ENCODE measurements around the gene SLC8B1.

SLC8B1 gene

DNA sequence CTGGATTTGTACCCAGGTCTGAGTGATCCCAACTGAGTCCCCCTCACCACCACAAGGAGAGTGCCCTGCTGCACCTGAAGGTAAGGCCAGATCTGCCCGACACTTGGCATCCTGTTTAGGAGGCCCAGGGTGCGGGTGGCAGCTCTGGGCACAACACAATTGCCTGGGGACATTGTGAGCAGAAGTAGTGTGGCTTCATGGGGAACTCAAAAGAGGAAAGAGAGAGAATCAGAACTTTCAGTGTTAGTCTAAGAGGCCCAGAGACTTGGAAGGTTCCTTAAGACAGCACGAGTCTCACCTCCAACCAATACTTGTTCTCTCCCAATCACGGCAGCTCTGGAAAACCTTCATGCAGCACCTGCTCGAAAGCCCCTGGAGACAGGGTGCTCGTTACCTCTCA lies 6.6 kb upstream of the SLC8B1 start:
- no peaks in the 10 kb centered on the region for H3K27me3 ChIP-seq (ENCODE audit: insufficient read depth, low read depth, severe bottlenecking)
- H3K9me3 ChIP-seq (ENCODE audit: severe bottlenecking), result no peaks in the 10 kb centered on the region
- no peak overlapping the region for H3K27ac ChIP-seq
- no peak overlapping the region for H3K4me3 ChIP-seq (ENCODE audit: low read depth, low read length)
- no peaks in the 10 kb centered on the region for H3K36me3 ChIP-seq
- DNase-seq, result no peak
- TF ChIP-seq, protein P1, sequence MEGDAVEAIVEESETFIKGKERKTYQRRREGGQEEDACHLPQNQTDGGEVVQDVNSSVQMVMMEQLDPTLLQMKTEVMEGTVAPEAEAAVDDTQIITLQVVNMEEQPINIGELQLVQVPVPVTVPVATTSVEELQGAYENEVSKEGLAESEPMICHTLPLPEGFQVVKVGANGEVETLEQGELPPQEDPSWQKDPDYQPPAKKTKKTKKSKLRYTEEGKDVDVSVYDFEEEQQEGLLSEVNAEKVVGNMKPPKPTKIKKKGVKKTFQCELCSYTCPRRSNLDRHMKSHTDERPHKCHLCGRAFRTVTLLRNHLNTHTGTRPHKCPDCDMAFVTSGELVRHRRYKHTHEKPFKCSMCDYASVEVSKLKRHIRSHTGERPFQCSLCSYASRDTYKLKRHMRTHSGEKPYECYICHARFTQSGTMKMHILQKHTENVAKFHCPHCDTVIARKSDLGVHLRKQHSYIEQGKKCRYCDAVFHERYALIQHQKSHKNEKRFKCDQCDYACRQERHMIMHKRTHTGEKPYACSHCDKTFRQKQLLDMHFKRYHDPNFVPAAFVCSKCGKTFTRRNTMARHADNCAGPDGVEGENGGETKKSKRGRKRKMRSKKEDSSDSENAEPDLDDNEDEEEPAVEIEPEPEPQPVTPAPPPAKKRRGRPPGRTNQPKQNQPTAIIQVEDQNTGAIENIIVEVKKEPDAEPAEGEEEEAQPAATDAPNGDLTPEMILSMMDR (IDR thresholded peaks at IDR 0.05; ENCODE audit: low read depth, low read length), result no peak

DNA sequence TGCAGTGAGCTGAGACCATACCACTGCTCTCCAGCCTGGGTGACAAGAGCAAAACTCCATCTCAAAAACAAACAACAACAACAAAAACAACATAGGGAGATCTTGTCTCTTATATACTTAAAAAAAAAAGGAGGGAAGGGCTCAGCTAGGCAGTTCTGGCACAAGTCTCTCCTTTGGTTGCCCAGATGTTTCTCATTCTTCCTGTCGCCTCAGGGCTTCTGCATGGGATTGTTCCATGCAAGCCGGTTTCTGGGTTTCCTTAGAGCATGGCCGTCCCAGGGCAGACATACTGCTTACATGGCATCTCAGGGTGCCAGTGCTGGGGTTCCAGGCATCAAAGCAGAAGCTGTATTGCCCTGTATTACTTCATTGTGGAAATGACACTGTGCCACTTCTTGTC lies 5.2 kb upstream of the SLC8B1 start:
- DNase-seq, result no peak
- H3K36me3 ChIP-seq, result no peaks in the 10 kb centered on the region
- TF ChIP-seq, protein P1 (IDR thresholded peaks at IDR 0.05; ENCODE audit: low read depth, low read length), result no peak
- H3K27ac ChIP-seq, result no peak overlapping the region
- no peaks in the 10 kb centered on the region for H3K9me3 ChIP-seq (ENCODE audit: severe bottlenecking)
- no peaks in the 10 kb centered on the region for H3K27me3 ChIP-seq (ENCODE audit: insufficient read depth, low read depth, severe bottlenecking)
- no peak overlapping the region for H3K4me3 ChIP-seq (ENCODE audit: low read depth, low read length)

DNA sequence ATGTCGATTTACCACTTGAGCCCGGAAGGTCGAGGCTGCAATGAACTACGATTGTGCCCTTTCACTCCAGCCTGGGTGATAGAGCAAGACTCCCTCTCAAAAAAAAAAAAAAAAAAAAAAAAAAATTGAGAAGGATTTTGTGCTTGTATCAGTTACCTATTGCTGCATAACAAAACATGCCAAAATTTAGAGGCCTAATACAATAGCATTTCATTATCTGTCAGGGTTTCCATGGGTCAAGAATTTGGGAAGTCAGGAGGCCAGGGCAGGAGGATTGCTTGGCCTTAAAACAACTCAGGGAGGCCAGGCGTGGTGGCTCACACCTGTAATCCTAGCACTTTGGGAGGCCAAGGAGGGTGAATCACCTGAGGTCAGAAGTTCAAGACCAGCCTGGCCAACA lies 4.6 kb upstream of the SLC8B1 start:
- DNase-seq, result no peak
- H3K36me3 ChIP-seq, result no peaks in the 10 kb centered on the region
- TF ChIP-seq, protein P1 (IDR thresholded peaks at IDR 0.05; ENCODE audit: low read depth, low read length), result no peak
- H3K27me3 ChIP-seq (ENCODE audit: insufficient read depth, low read depth, severe bottlenecking), result no peaks in the 10 kb centered on the region
- no peak overlapping the region for H3K4me3 ChIP-seq (ENCODE audit: low read depth, low read length)
- no peaks in the 10 kb centered on the region for H3K9me3 ChIP-seq (ENCODE audit: severe bottlenecking)
- H3K27ac ChIP-seq, result no peak overlapping the region

DNA sequence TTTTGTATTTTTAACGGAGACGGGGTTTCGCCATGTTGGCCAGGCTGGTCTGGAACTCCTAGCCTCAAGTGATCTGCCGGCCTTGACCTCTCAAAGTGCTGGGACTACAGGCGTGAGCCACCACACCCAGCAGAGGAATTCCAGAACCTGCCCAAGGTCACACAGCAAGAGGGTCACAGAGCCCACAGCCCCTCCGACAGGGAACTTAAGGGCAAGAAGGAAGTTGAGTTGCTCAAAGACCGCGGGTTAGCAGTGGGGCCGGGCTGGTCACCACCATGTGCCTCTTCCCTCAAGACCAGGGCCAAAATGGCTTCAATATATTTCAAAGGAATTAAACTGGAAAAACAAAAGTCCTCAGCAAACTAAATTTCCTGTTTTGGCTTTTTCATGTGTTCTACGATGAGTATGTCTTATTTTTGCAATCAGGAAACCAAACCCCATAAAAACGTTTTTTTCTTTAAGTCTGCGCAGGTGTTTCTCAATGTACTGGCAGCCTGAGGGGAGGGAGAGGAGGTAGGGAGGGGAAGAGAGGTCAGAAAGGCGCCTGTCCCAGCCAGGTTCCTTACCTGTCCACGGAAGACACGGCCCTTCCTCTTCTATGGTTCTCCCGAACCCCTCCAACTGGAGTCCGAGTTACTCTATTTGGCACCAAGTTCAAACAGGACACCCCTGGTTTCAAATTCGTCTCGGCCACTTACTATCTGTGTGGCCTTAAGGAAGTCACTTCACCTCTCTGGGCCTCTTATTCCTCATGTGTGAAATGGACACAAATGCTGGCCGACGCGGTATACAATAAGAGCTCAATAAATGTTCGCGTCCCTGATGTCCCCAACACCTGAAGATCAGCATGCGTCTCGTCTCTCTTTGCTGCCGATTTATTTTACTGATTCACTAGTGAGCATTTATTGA lies 778 bp downstream of the SLC8B1 start:
- TF ChIP-seq, protein P1 (IDR thresholded peaks at IDR 0.05; ENCODE audit: low read depth, low read length), result no peak
- no peak for DNase-seq
- no peaks in the 10 kb centered on the region for H3K9me3 ChIP-seq (ENCODE audit: severe bottlenecking)
- H3K4me3 ChIP-seq (ENCODE audit: low read depth, low read length), result peak overlapping the region; percentile 52
- no peak overlapping the region for H3K27ac ChIP-seq
- no peaks in the 10 kb centered on the region; the same call in 1 of the 2 replicates for H3K36me3 ChIP-seq
- H3K27me3 ChIP-seq (ENCODE audit: insufficient read depth, low read depth, severe bottlenecking), result no peaks in the 10 kb centered on the region

DNA sequence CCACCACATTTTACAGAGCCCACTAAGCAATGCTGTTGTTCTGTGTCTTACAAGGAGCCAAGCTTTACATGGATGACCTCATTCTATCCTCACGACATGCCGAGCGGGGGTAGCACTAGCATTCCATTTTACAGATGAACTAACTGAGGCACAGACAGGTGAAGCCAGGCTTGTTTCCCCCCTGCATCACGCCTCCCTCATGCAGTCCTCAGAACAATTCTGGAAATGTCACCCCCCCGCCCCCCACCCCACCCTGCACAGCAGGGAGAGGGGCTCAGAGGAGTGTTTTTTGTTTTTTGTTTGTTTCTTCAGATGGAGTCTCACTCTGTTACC lies 1.5 kb downstream of the SLC8B1 start:
- Histone ChIP-seq H3K27ac (no peak overlapping the region), H3K36me3 (no peaks in the 10 kb centered on the region; the same call in none of the 2 replicates), H3K27me3 (ENCODE audit: insufficient read depth, low read depth, severe bottlenecking) (no peaks in the 10 kb centered on the region), H3K4me3 (ENCODE audit: low read depth, low read length) (no peak overlapping the region), H3K9me3 (ENCODE audit: severe bottlenecking) (no peaks in the 10 kb centered on the region)
- DNase-seq, result no peak
- TF ChIP-seq, protein P1 (IDR thresholded peaks at IDR 0.05; ENCODE audit: low read depth, low read length), result no peak
